Lower leg skin (tissue), 4 donors: ENCODE measurements around the gene ACTR2. TPM values are rescaled to one million over a fixed set of nuclear protein-coding genes. Genes with fewer than 3 reads are reported as not detected.
"Not testable (repeated sequence)": the region's sequence is repeated elsewhere in the genome, so short reads cannot be mapped to it uniquely, and the experiment has no call there.

Experiments
- DNase-seq, 2 donors: peaks; one replicate each; pipeline ENCODE4 v3.0.0-alpha.2; 2019; ENCODE audit warnings: low spot score in 2 of 2
- H3K4me3 ChIP-seq: fragments of 200-600 bp; sonication (generic); 2 replicates; pipeline ENCODE4 v1.5.1; 2017; ENCODE audit warnings: mild to moderate bottlenecking, low read depth; ENCODE audit not compliant: poor library complexity, severe bottlenecking
- CTCF ChIP-seq, 3 donors: fragments of 450-650 bp; IDR thresholded peaks; one replicate each; pipeline ENCODE4 v1.5.1; 2016; ENCODE audit warnings: antibody characterized with exemption in 3 of 3, mild to moderate bottlenecking in 3 of 3, moderate library complexity in 2 of 3
- POLR2A ChIP-seq, 2 donors: fragments of 450-650 bp; IDR thresholded peaks; one replicate each; pipeline ENCODE4 v1.6.1; 2016 to 2017; ENCODE audit warnings: antibody characterized with exemption in 2 of 2, mild to moderate bottlenecking in 1 of 2, moderate library complexity in 1 of 2
- WGBS, 2 donors: methylation state at CpG; one replicate each; pipeline ENCODE4 v1.1.5; 2018; 5-methylcytosine and 5-hydroxymethylcytosine counted together
- intact Hi-C: fragments of 100-400 bp; cut with DNase I; formaldehyde crosslinking; loops from one replicate; pipeline ENCODE4 v1.15.0; 2023; ENCODE audit warnings: low total_unique reads
- total RNA-seq, 4 donors: library from RNA; depleted of rRNA; stranded (reverse); fragments of >200 nt; gene quantifications; one replicate each; pipeline ENCODE4 v1.1.0, GENCODE V29; 2016

Gene ACTR2
- total RNA-seq, 4 donors from 2014 or later: 44.1 to 58.7 (median 50.9) TPM

- TF ChIP-seq CTCF (IDR thresholded peaks at IDR 0.05): no peak
- no peak for TF ChIP-seq POLR2A (IDR thresholded peaks at IDR 0.05)
- intact Hi-C loops: no loop called here
- no peak overlapping the region for H3K4me3 ChIP-seq
- WGBS, 2 donors: 91 to 96% methylated on average over 3 of the region's 3 CpGs
- no peak for DNase-seq
Measured at GRCh38 chr2:65215946-65216345, 11.7 kb upstream of the ACTR2 start.

- TF ChIP-seq CTCF (IDR thresholded peaks at IDR 0.05): no peak
- no peak for TF ChIP-seq POLR2A (IDR thresholded peaks at IDR 0.05)
- no peak overlapping the region for H3K4me3 ChIP-seq
- 64 to 91% methylated on average over 3 of the region's 3 CpGs for WGBS, 2 donors
- DNase-seq: no peak
- intact Hi-C loops: no loop called here
Measured at GRCh38 chr2:65220432-65221131, 7.0 kb upstream of the ACTR2 start.

GRCh38 chr2:65221275-65221674 lies 6.4 kb upstream of the ACTR2 start:
- whole genome bisulfite sequencing, 2 donors: 95 to 97% methylated on average over 8 of the region's 8 CpGs
- intact Hi-C loops, DNase-seq: not testable (repeated sequence)

GRCh38 chr2:65227020-65227455 lies 593 bp upstream of the ACTR2 start:
- peak overlapping the region; percentile 88 for H3K4me3 ChIP-seq
- no peak for TF ChIP-seq CTCF (IDR thresholded peaks at IDR 0.05)
- no peak for TF ChIP-seq POLR2A (IDR thresholded peaks at IDR 0.05)
- intact Hi-C loops: no loop called here
- 1 to 3% methylated on average over 13 of the region's 13 CpGs for WGBS, 2 donors
- no peak for DNase-seq

More at GRCh38 chr2:65221275-65221674, 6.4 kb upstream of the ACTR2 start:
- not testable (repeated sequence) for H3K4me3 ChIP-seq

- peak overlapping the region; percentile 80 for H3K4me3 ChIP-seq
- TF ChIP-seq POLR2A (IDR thresholded peaks at IDR 0.05): no peak
- TF ChIP-seq CTCF (IDR thresholded peaks at IDR 0.05): no peak
- 0% methylated on average over 16 of the region's 16 CpGs for WGBS, 2 donors
- intact Hi-C loops: no loop called here
- no peak for DNase-seq
Measured at GRCh38 chr2:65228263-65228750, 676 bp downstream of the ACTR2 start.

GRCh38 chr2:65231121-65231520 lies 3.5 kb downstream of the ACTR2 start:
- TF ChIP-seq POLR2A (IDR thresholded peaks at IDR 0.05) (no peak), CTCF (IDR thresholded peaks at IDR 0.05) (no peak)
- no peak overlapping the region for H3K4me3 ChIP-seq
- 50 to 62% methylated on average over 1 of the region's 1 CpG for WGBS, 2 donors
- no peak for DNase-seq
- intact Hi-C loops: no loop called here
